Astrocyte (in vitro differentiated cells and primary cell): ENCODE data around the gene IGFBPL1. TPM values are rescaled to one million over a fixed set of nuclear protein-coding genes. Genes with fewer than 3 reads are reported as not detected.

Experiments
- DNase-seq: peaks from one replicate; pipeline ENCODE4 v3.0.0-alpha.2; 2010; ENCODE audit warnings: low read depth
- FAIRE-seq: peaks from 2 replicates; lab custom pipeline; 2011; peaks lifted over from hg19 to GRCh38; lab: Jason Lieb, UNC
- H2AFZ ChIP-seq: 2 replicates; pipeline ENCODE4 v1.6.0; 2012; ENCODE audit warnings: low read depth, low read length, inconsistent platforms
- H3K27ac ChIP-seq: 2 replicates; pipeline ENCODE4 v1.5.1; 2011; ENCODE audit warnings: low read depth, low read length, inconsistent platforms
- H3K27me3 ChIP-seq: 2 replicates; pipeline ENCODE4 v1.6.0; 2011; ENCODE audit warnings: low read length, inconsistent platforms; ENCODE audit not compliant: insufficient read depth
- H3K36me3 ChIP-seq: 2 replicates; pipeline ENCODE4 v1.5.1; 2011; ENCODE audit warnings: low read length, inconsistent platforms; ENCODE audit not compliant: insufficient read depth
- H3K4me1 ChIP-seq: 2 replicates; pipeline ENCODE4 v1.5.1; 2011; ENCODE audit warnings: low read length, inconsistent platforms; ENCODE audit not compliant: insufficient read depth
- H3K4me2 ChIP-seq: 2 replicates; pipeline ENCODE4 v1.6.0; 2012; ENCODE audit warnings: low read length, inconsistent platforms
- H3K4me3 ChIP-seq: 2 replicates; pipeline ENCODE4 v1.5.1; 2011; ENCODE audit warnings: low read depth, mild to moderate bottlenecking, low read length, inconsistent platforms; ENCODE audit not compliant: insufficient read depth
- H3K79me2 ChIP-seq: 2 replicates; pipeline ENCODE4 v1.6.0; 2012; ENCODE audit warnings: mild to moderate bottlenecking, low read length, inconsistent platforms; ENCODE audit not compliant: insufficient read depth
- H3K9ac ChIP-seq: 2 replicates; pipeline ENCODE4 v1.6.0; 2012; ENCODE audit warnings: mild to moderate bottlenecking, low read length, inconsistent platforms
- H3K9me3 ChIP-seq: 2 replicates; pipeline ENCODE4 v1.5.1; 2012; ENCODE audit warnings: low read depth, mild to moderate bottlenecking, low read length, inconsistent platforms; ENCODE audit not compliant: insufficient read depth
- H4K20me1 ChIP-seq: 2 replicates; pipeline ENCODE4 v1.6.0; 2012; ENCODE audit warnings: low read length, inconsistent platforms; ENCODE audit not compliant: insufficient read depth
- H3K27ac Mint-ChIP-seq: one replicate; pipeline ENCODE4 v1.8.0; 2021; ENCODE audit warnings: mild to moderate bottlenecking, mixed read lengths; ENCODE audit not compliant: unreplicated experiment
- H3K27me3 Mint-ChIP-seq: one replicate; pipeline ENCODE4 v1.8.0; 2021; ENCODE audit warnings: low read depth, mixed read lengths; ENCODE audit not compliant: unreplicated experiment
- H3K36me3 Mint-ChIP-seq: one replicate; pipeline ENCODE4 v1.8.0; 2021; ENCODE audit warnings: low read depth, mixed read lengths; ENCODE audit not compliant: unreplicated experiment
- H3K4me1 Mint-ChIP-seq: one replicate; pipeline ENCODE4 v1.8.0; 2021; ENCODE audit warnings: low read depth, mixed read lengths; ENCODE audit not compliant: unreplicated experiment
- H3K4me3 Mint-ChIP-seq: one replicate; pipeline ENCODE4 v1.8.0; 2021; ENCODE audit warnings: mild to moderate bottlenecking, moderate library complexity, mixed read lengths; ENCODE audit not compliant: unreplicated experiment
- H3K9me3 Mint-ChIP-seq: one replicate; pipeline ENCODE4 v1.8.0; 2021; ENCODE audit warnings: mild to moderate bottlenecking, mixed read lengths; ENCODE audit not compliant: unreplicated experiment
- CTCF ChIP-seq: IDR thresholded peaks from 2 replicates; pipeline ENCODE4 v1.5.1; 2011; ENCODE audit warnings: low read depth, mild to moderate bottlenecking, inconsistent platforms, low read length, moderate library complexity; ENCODE audit not compliant: insufficient read depth
- EZH2 ChIP-seq: IDR thresholded peaks from 2 replicates; pipeline ENCODE4 v1.6.1; 2012; ENCODE audit warnings: mild to moderate bottlenecking, low read length, inconsistent platforms; ENCODE audit not compliant: insufficient read depth
- total RNA-seq: library from RNA; stranded (reverse); gene quantifications from 2 replicates; pipeline ENCODE4 v1.2.1, GENCODE V29; 2021

Gene IGFBPL1
- total RNA-seq, 1 donor from 2014 or later = 11.0 TPM

GRCh38 chr9:38434365-38434764 is 10.1 kb upstream of the IGFBPL1 start:
- DNase-seq (no peak), FAIRE-seq (no peak)
- H4K20me1 ChIP-seq = no peaks in the 10 kb centered on the region
- no peak overlapping the region for H3K27ac ChIP-seq
- no peak overlapping the region for H2AFZ ChIP-seq
- Mint-ChIP-seq H3K36me3 (no peaks in the 10 kb centered on the region), H3K4me1 (peaks cover 30% of the 10 kb centered on the region), H3K27ac (no peak overlapping the region), H3K4me3 (no peak overlapping the region), H3K27me3 (peaks cover 11% of the 10 kb centered on the region), H3K9me3 (peaks cover 5% of the 10 kb centered on the region)
- H3K27me3 ChIP-seq = peaks cover 14% of the 10 kb centered on the region
- H3K4me3 ChIP-seq = no peak overlapping the region
- H3K4me1 ChIP-seq = peaks cover 11% of the 10 kb centered on the region
- H3K36me3 ChIP-seq = no peaks in the 10 kb centered on the region
- no peaks in the 10 kb centered on the region for H3K79me2 ChIP-seq
- H3K9me3 ChIP-seq = peaks cover 3% of the 10 kb centered on the region
- H3K9ac ChIP-seq = no peak overlapping the region
- TF ChIP-seq EZH2 = no peak
- no peak for TF ChIP-seq CTCF
- no peak overlapping the region for H3K4me2 ChIP-seq

- H3K27me3 ChIP-seq = peaks cover 14% of the 10 kb centered on the region
- peaks cover 5% of the 10 kb centered on the region for H3K9me3 Mint-ChIP-seq
- no peak overlapping the region for H3K27ac ChIP-seq
- no peak overlapping the region for H3K4me2 ChIP-seq
- no peaks in the 10 kb centered on the region for H3K36me3 ChIP-seq
- DNase-seq (peak; percentile 22), FAIRE-seq (no peak)
- no peak overlapping the region for H3K4me3 Mint-ChIP-seq
- no peak overlapping the region for H2AFZ ChIP-seq
- peak; percentile 56 for TF ChIP-seq CTCF
- TF ChIP-seq EZH2 = no peak
- H3K27ac Mint-ChIP-seq = no peak overlapping the region
- H4K20me1 ChIP-seq = no peaks in the 10 kb centered on the region
- H3K9ac ChIP-seq = no peak overlapping the region
- H3K36me3 Mint-ChIP-seq = no peaks in the 10 kb centered on the region
- no peak overlapping the region for H3K4me3 ChIP-seq
- no peaks in the 10 kb centered on the region for H3K79me2 ChIP-seq
- peaks cover 3% of the 10 kb centered on the region for H3K9me3 ChIP-seq
- peaks cover 7% of the 10 kb centered on the region for H3K27me3 Mint-ChIP-seq
- peaks cover 11% of the 10 kb centered on the region for H3K4me1 ChIP-seq
- H3K4me1 Mint-ChIP-seq = peaks cover 29% of the 10 kb centered on the region
Observed at GRCh38 chr9:38432922-38433510, 8.8 kb upstream of the IGFBPL1 start.

GRCh38 chr9:38431116-38431515 is 6.9 kb upstream of the IGFBPL1 start:
- no peaks in the 10 kb centered on the region for H3K36me3 ChIP-seq
- H3K27ac ChIP-seq = no peak overlapping the region
- TF ChIP-seq EZH2 (no peak), CTCF (no peak)
- no peaks in the 10 kb centered on the region for H4K20me1 ChIP-seq
- no peak for DNase-seq
- no peak overlapping the region for H3K4me2 ChIP-seq
- H3K9me3 ChIP-seq = peaks cover 3% of the 10 kb centered on the region
- Mint-ChIP-seq H3K4me3 (no peak overlapping the region), H3K9me3 (peaks cover 5% of the 10 kb centered on the region), H3K27ac (no peak overlapping the region), H3K27me3 (peaks cover 23% of the 10 kb centered on the region), H3K36me3 (no peaks in the 10 kb centered on the region), H3K4me1 (peaks cover 16% of the 10 kb centered on the region)
- no peaks in the 10 kb centered on the region for H3K79me2 ChIP-seq
- no peak overlapping the region for H2AFZ ChIP-seq
- no peak overlapping the region for H3K4me3 ChIP-seq
- H3K9ac ChIP-seq = no peak overlapping the region
- H3K27me3 ChIP-seq = peaks cover 22% of the 10 kb centered on the region
- FAIRE-seq = no peak
- H3K4me1 ChIP-seq = no peaks in the 10 kb centered on the region
